ENCODE results near the gene FCSK. TPM values are rescaled to one million over a fixed set of nuclear protein-coding genes. Genes with fewer than 3 reads are reported as not detected.

Gene FCSK
- total and polyA plus RNA-seq, 2 of the 13 experiments (the other 11 are each of a cell fraction or from before 2014, with no cell fraction given): 9.1 to 19.2 TPM

GRCh38 chr16:70438969-70439862, 15.2 kb upstream of the FCSK start, which contains the start of gene ST3GAL2 (continued):
- TF ChIP-seq NFAT5 (CRISPR knock-in tag; IDR thresholded peaks at IDR 0.05) (no peak; the same call in 1 of the 2 replicates), ZNF331 (CRISPR knock-in tag; IDR thresholded peaks at IDR 0.05) (0 out of 2 replicates have a peak, but pooled peaks have one; percentile 30), HHEX (CRISPR knock-in tag; IDR thresholded peaks at IDR 0.05) (no peak), TBP (CRISPR knock-in tag; IDR thresholded peaks at IDR 0.05) (peak; percentile 100), NR2F2 (IDR thresholded peaks at IDR 0.05; ENCODE audit: borderline replicate concordance, low read depth) (peak; percentile 30; the same call in 1 of the 2 replicates), ZFX (CRISPR knock-in tag; IDR thresholded peaks at IDR 0.05; ENCODE audit: low read depth) (peak; percentile 90), ZFP36 (IDR thresholded peaks at IDR 0.05; ENCODE audit: borderline replicate concordance, low read depth, low read length, partially characterized antibody) (no peak), ZNF784 (CRISPR knock-in tag; IDR thresholded peaks at IDR 0.05; ENCODE audit: borderline replicate concordance) (peak; percentile 62; the same call in 1 of the 2 replicates), ZFP90 (CRISPR knock-in tag; IDR thresholded peaks at IDR 0.05; ENCODE audit: borderline replicate concordance) (peak; percentile 93), TGIF2 (CRISPR knock-in tag; IDR thresholded peaks at IDR 0.05) (peak; percentile 59; the same call in 1 of the 2 replicates), ZNF800 (CRISPR knock-in tag; IDR thresholded peaks at IDR 0.05) (0 out of 2 replicates have a peak, but pooled peaks have one; percentile 65), ZBTB26 (CRISPR knock-in tag; IDR thresholded peaks at IDR 0.05; ENCODE audit: borderline replicate concordance) (no peak), SAFB2 (CRISPR knock-in tag; IDR thresholded peaks at IDR 0.05; ENCODE audit: borderline replicate concordance, low read depth) (no peak), ZNF382 (CRISPR knock-in tag; IDR thresholded peaks at IDR 0.05; ENCODE audit: borderline replicate concordance) (no peak), HINFP (CRISPR knock-in tag; IDR thresholded peaks at IDR 0.05; ENCODE audit: low read depth) (no peak; the same call in 1 of the 2 replicates), CBFB (CRISPR knock-in tag; IDR thresholded peaks at IDR 0.05) (peak; percentile 95)

Measured in HepG2 (cell line).